K562 (cell line): ENCODE results near the gene KATNAL2.

Experiments
- CC2D1A ChIP-seq: fragments of 450-650 bp; IDR thresholded peaks from 2 replicates; pipeline ENCODE4 v1.6.1; 2017; ENCODE audit warnings: mild to moderate bottlenecking
- EZH2 ChIP-seq: IDR thresholded peaks from 2 replicates; pipeline ENCODE4 v1.6.1; 2012; ENCODE audit warnings: low read depth, mild to moderate bottlenecking, inconsistent platforms, low read length, borderline replicate concordance
- MTA1 ChIP-seq: fragments of 450-650 bp; IDR thresholded peaks from 2 replicates; pipeline ENCODE4 v1.6.1; 2017; ENCODE audit warnings: borderline replicate concordance
- NBN ChIP-seq: fragments of 450-650 bp; IDR thresholded peaks from 2 replicates; pipeline ENCODE4 v1.6.1; 2016; ENCODE audit warnings: low read depth, mild to moderate bottlenecking
- NFIC ChIP-seq: fragments of 450-650 bp; IDR thresholded peaks from 2 replicates; pipeline ENCODE4 v1.6.1; 2017; ENCODE audit warnings: mild to moderate bottlenecking, inconsistent platforms
- POLR2AphosphoS5 ChIP-seq: IDR thresholded peaks from 2 replicates; pipeline ENCODE4 v1.6.1; 2011; ENCODE audit warnings: mild to moderate bottlenecking, low read depth, low read length, moderate library complexity; ENCODE audit not compliant: control insufficient read depth, insufficient read depth
- SPI1 ChIP-seq: IDR thresholded peaks from 2 replicates; pipeline ENCODE4 v1.6.1; 2011; ENCODE audit warnings: low read depth, low read length, control low read depth, borderline replicate concordance
- TAF9B ChIP-seq: fragments of 450-650 bp; IDR thresholded peaks from 2 replicates; pipeline ENCODE4 v1.6.1; 2018; ENCODE audit warnings: mild to moderate bottlenecking; ENCODE audit not compliant: partially characterized antibody
- TCF7L2 ChIP-seq: fragments of 150-350 bp; IDR thresholded peaks from 2 replicates; pipeline ENCODE4 v1.6.1; 2016; ENCODE audit warnings: low read depth, mild to moderate bottlenecking, low read length, moderate library complexity
- TF ChIP-seq, protein P1 (sequence below), 3 experiments: IDR thresholded peaks in 2 of 3; conservative IDR thresholded peaks in 1 of 3; 2 replicates each; pipeline ENCODE4 v1.5.1; 2011 to 2012; ENCODE audit warnings: low read length in 3 of 3, mild to moderate bottlenecking in 3 of 3, control low read depth in 2 of 3, improper control_type of control experiment in 1 of 3, inconsistent platforms in 1 of 3, low read depth in 1 of 3, mixed read lengths in 1 of 3, moderate library complexity in 1 of 3; ENCODE audit not compliant: insufficient read depth in 2 of 3

- TF ChIP-seq TAF9B (no peak), MTA1 (no peak), NBN (no peak), NFIC (no peak), EZH2 (no peak), TCF7L2 (no peak), POLR2AphosphoS5 (no peak), CC2D1A (no peak), SPI1 (no peak)
- TF ChIP-seq, protein P1, sequence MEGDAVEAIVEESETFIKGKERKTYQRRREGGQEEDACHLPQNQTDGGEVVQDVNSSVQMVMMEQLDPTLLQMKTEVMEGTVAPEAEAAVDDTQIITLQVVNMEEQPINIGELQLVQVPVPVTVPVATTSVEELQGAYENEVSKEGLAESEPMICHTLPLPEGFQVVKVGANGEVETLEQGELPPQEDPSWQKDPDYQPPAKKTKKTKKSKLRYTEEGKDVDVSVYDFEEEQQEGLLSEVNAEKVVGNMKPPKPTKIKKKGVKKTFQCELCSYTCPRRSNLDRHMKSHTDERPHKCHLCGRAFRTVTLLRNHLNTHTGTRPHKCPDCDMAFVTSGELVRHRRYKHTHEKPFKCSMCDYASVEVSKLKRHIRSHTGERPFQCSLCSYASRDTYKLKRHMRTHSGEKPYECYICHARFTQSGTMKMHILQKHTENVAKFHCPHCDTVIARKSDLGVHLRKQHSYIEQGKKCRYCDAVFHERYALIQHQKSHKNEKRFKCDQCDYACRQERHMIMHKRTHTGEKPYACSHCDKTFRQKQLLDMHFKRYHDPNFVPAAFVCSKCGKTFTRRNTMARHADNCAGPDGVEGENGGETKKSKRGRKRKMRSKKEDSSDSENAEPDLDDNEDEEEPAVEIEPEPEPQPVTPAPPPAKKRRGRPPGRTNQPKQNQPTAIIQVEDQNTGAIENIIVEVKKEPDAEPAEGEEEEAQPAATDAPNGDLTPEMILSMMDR (IDR thresholded peaks at IDR 0.05 in 2 of 3, conservative IDR thresholded peaks at IDR 0.05 in 1 of 3; ENCODE audit: insufficient read depth in 2 of 3, low read depth in 1 of 3, low read length in 3 of 3), result no peak
Measured at GRCh38 chr18:46899274-46899948, 18.0 kb upstream of the KATNAL2 start.
